Left cardiac atrium (tissue), 4 donors: ENCODE data around the gene ODF4. TPM values are rescaled to one million over a fixed set of nuclear protein-coding genes. Genes with fewer than 3 reads are reported as not detected.
"Not testable (repeated sequence)": the region's sequence is repeated elsewhere in the genome, so short reads cannot be mapped to it uniquely, and the experiment has no call there.

Experiments used
- ATAC-seq, 2 donors: fragments of 200-7000 bp; cut with Tn5 transposase; one replicate each; pipeline ENCODE4 v1.9.1; 2020; ENCODE audit warnings: mild to moderate bottlenecking in 2 of 2, moderate library complexity in 2 of 2
- DNase-seq: peaks from one replicate; pipeline ENCODE4 v3.0.0-alpha.2; 2020
- intact Hi-C, 2 donors: fragments of 100-400 bp; cut with DNase I; formaldehyde crosslinking; loops; one replicate each; pipeline versions ENCODE4 v1.14.1 to v1.15.1; 2022 to 2023
- total RNA-seq, 2 donors: library from RNA; stranded (reverse); fragmentation: NEBNext Ultra II Directional; extraction: Animal tissue kit (Norgen Biotek cat#: 25700); gene quantifications; one replicate each; pipeline ENCODE4 v1.2.1, GENCODE V29; 2021
- donor health status: DM: no; HTN: yes; CAD: no.
- donor health status: DM: no; HTN: yes; CAD: no; lungs with severe emphysema.
- donor health status: DM: yes; HTN: yes; CAD: no.
- donor health status: Dilated cardiomyopathy.

Gene ODF4
- total RNA-seq, 2 donors from 2014 or later, result not detected

DNA sequence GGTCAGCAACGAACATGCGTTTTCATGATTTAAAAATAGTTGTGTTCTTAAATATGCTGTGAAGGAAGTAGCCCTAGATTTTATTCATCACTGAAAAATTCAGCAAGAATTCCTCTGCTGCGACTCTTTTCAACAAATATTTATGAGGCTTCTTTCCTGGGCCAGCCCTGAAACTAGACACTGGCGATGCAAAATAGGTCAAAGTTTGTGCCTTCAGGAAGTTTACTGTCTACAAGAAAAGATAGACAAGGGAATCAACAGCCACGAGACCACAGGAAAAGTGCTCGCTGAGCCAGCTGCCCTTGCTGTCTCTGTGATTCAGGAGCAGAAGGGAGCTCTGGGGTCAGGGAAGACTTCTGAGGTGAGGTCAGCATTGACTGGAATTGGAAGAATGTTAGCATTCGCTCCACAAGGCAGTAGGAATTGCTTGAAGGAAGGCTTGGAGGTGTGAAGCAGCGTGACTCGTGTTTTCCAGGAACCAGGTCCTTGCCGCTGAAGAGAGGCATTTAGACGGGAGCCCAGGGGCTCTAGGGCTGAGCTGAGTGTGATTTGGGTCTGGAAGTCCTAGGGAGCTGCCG lies 45.2 kb downstream of the ODF4 start:
- intact Hi-C loops, result no loop called here
- DNase-seq (no peak), ATAC-seq (no peak)

GRCh38 chr17:8386841-8387240 lies 47.2 kb downstream of the ODF4 start:
- DNase-seq, result no peak
- ATAC-seq, result no peak
- intact Hi-C loops, result no loop called here

- DNase-seq (no peak), ATAC-seq (no peak)
- intact Hi-C loops, result no loop called here
These were observed 48.4 kb downstream of the ODF4 start for GRCh38 chr17:8387914-8388651.

DNA sequence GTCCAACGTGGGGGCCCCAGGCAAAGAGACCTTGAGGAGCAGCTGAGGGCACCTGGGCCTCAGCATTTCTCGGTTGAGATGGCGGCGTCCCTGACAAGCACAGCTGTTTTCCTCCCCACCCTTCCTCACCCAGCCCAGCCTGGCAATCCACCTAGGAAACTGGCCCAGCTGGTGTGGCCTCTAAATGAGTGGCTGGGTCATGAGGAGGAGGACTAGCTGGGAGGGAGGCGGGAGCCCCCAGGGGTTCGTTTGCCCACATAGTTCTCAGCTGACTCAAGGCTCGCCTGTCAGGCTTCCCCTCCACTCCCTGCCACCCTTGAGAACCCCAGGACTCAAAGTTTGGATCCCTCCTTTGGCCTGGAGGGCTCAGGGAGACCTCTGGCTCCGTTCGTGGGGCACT lies 52.1 kb downstream of the ODF4 start:
- ATAC-seq (no peak), DNase-seq (no peak)
- intact Hi-C loops, result no loop called here

- intact Hi-C loops, result no loop called here
- ATAC-seq, result peak in 1 of 2 donors; percentile 18
- DNase-seq, result no peak
These were observed 52.6 kb downstream of the ODF4 start for GRCh38 chr17:8392274-8392673.

DNA sequence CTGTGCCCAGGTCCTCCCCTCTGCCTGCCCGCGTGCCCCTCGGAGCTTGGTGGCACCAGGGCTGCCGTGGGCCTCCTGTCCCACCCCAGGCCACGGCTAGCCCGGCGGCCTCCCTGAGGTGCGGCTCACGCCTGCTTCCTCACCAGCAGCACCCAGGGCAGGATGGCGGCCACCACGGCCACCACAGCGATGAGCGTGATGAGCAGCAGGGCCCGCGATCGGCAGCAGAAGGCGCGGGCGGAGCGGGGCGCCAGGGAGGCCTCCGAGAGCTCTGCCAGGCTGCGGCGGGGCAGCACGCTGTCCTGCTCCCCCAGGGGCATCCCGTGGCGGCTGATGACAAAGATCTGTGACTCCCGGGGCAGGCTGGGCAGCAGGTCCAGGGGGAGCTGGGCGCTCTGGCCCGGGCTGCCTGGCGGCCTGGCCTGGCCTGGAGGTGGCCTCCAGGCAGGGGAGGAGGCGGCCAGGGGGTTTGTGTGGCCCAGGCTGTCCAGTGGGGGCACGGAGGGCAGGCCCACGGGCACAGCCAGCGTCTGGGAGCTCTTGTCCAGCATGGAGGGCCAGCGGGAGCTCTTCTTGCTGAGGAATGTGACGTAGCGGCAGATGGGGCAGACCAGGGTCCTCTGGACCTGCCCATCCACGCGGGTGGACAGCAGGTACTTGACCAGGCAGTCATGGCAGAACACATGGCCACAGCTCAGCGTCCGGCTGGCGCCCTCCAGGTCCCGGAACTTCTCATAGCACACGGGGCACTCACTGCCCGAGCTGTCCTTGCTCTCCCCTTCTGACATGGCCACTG lies 53.2 kb downstream of the ODF4 start:
- ATAC-seq (peak in 1 of 2 donors; percentile 23), DNase-seq (no peak)
- intact Hi-C loops, result no loop called here

GRCh38 chr17:8393470-8394231 lies 54.0 kb downstream of the ODF4 start:
- peak in 1 of 2 donors; percentile 13 for ATAC-seq
- DNase-seq, result no peak
- intact Hi-C loops, result no loop called here

DNA sequence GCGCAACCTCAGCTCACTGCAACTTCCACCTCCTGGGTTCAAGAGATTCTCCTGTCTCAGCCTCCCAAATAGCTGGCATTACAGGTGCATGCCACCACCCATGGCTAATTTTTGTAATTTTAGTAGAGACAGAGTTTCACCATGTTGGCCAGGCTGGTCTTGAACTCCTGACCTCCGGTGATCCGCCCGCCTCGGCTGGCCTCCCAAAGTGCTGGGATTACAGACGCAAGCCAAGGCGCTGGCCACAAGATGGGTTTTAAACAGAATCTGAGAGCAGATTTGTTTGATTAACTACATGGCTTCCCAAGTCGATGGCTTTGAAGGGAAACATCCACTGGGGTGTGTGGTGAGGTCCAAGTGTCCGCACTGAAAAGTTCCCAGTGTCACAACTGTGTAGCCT lies 54.9 kb downstream of the ODF4 start:
- intact Hi-C loops, DNase-seq, ATAC-seq: not testable (repeated sequence)

Other genes starting within 250 kb of the ODF4 start
- gene ALOXE3, start 221.3 kb upstream of the ODF4 start, total RNA-seq, result not detected
- gene HES7, start 215.7 kb upstream of the ODF4 start, total RNA-seq, result under 1 TPM; 0.38 to 0.47 TPM
- gene PER1, start 187.4 kb upstream of the ODF4 start, total RNA-seq, result 100 to 1,000 TPM; 125 to 134 TPM
- 10 to 100 TPM; 59.1 to 72.3 TPM for gene VAMP2, start 176.9 kb upstream of the ODF4 start, total RNA-seq
- gene TMEM107, start 163.5 kb upstream of the ODF4 start, total RNA-seq, result 1 to 10 TPM; 6.8 to 8.0 TPM
- gene BORCS6, start 149.7 kb upstream of the ODF4 start, total RNA-seq, result 1 to 10 TPM; 5.8 to 8.9 TPM
- gene AURKB, start 129.3 kb upstream of the ODF4 start, total RNA-seq, result 1 to 10 TPM; 1.4 to 1.5 TPM
- 10 to 100 TPM; 16.0 to 16.6 TPM for gene CTC1, start 91.8 kb upstream of the ODF4 start, total RNA-seq
- 10 to 100 TPM; 13.5 to 24.1 TPM for gene PFAS, start 90.6 kb upstream of the ODF4 start, total RNA-seq
- 10 to 100 TPM; 23.3 to 25.7 TPM for gene RANGRF, start 51.2 kb upstream of the ODF4 start, total RNA-seq
- 1 to 10 TPM; 2.2 to 2.8 TPM for gene SLC25A35, start 44.4 kb upstream of the ODF4 start, total RNA-seq
- gene ARHGEF15, start 29.6 kb upstream of the ODF4 start, total RNA-seq, result 10 to 100 TPM; 14.3 to 27.4 TPM
- gene RPL26, start 43.4 kb downstream of the ODF4 start, total RNA-seq, result 1,000 to 10,000 TPM; 1,025 to 1,062 TPM
- gene RNF222, start 58.0 kb downstream of the ODF4 start, total RNA-seq, result not detected
- gene NDEL1, start 96.0 kb downstream of the ODF4 start, total RNA-seq, result 10 to 100 TPM; 27.8 to 48.8 TPM